B cell (primary cell): Measurements from ENCODE around the gene RHEBL1.

Experiments
- CTCF ChIP-seq: fragments of 200-600 bp; IDR thresholded peaks from one replicate; pipeline ENCODE4 v1.8.0; 2022; ENCODE audit warnings: antibody characterized with exemption, mild to moderate bottlenecking
- EZH2 ChIP-seq: IDR thresholded peaks from 2 replicates; pipeline ENCODE4 v1.6.1; 2012; ENCODE audit warnings: borderline replicate concordance, low read depth, mild to moderate bottlenecking, moderate library complexity, low read length; ENCODE audit not compliant: insufficient read depth, poor library complexity, severe bottlenecking

- TF ChIP-seq CTCF (no peak), EZH2 (no peak)
Observed at GRCh38 chr12:49051373-49051764, 18.4 kb downstream of the RHEBL1 start.
